Heart left ventricle (tissue), 13 donors: Measurements from ENCODE around the gene CMTR2.

Experiments
- POLR2A ChIP-seq, 2 donors: fragments of 450-650 bp; IDR thresholded peaks; one replicate each; pipeline ENCODE4 v1.6.1; 2017; ENCODE audit warnings: antibody characterized with exemption in 2 of 2, mild to moderate bottlenecking in 2 of 2, moderate library complexity in 2 of 2
- TF ChIP-seq, protein P1 (sequence below), 12 donors: fragments of 200-600 bp; sonication (generic) in 4 of 12; IDR thresholded peaks; one replicate each; pipeline versions ENCODE4 v1.5.0 to v1.8.0; 2018 to 2022; ENCODE audit warnings: antibody characterized with exemption in 12 of 12, mild to moderate bottlenecking in 5 of 12
- donor health status: ischemic (EF 13 %, LVEDD 7.1; RV severe dilation, severe dysfunction).
- donor health status: DM: no; HTN: yes; CAD: no.
- donor health status: DM: no; HTN: no; CAD: no.
- donor health status: ischemic (EF 25% LVEDD 6.9; RV normal size, moderate dysfunction).
- donor health status: ischemic (EF 25% LVEDD 5.7; RV mildly dilated, moderate dysfunction).
- donor health status: ischemic (EF 35%, LVEDD 5.7; RV mildly dilated, moderate dysfunction).
- donor health status: nonischemic (EF 11% LVEDD 7.7; RV severe dilation, severe dysfunction).
- donor health status: DM: yes; HTN: yes; CAD: no.
- donor health status: PGD.
- donor health status: ischemic (EF 29% LVEDD 5.4; RV normal size, mild dysfunction).
- donor health status: nonischemic (EF 23%, LVEDD 6.1; RV moderate dilation, normal function).

DNA sequence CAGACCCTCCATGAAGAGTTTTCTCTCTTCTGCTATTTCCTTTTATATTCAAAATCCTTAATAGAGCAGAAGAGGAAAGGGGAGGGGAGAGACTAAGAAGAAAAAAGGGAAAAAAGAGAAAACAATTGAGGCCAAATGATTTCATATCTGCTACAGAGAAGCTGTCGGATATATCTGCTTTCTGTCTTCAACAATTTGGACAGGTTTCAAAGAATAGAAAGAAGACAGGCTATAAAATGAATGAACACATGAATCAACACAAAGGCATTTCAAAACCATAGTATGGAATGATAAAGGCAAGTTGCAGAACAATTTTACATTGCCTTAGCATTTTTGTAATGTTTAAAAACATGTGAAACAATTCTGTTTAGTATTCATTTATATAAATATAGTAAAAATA, 4.7 kb upstream of the CMTR2 start:
- TF ChIP-seq, protein P1, sequence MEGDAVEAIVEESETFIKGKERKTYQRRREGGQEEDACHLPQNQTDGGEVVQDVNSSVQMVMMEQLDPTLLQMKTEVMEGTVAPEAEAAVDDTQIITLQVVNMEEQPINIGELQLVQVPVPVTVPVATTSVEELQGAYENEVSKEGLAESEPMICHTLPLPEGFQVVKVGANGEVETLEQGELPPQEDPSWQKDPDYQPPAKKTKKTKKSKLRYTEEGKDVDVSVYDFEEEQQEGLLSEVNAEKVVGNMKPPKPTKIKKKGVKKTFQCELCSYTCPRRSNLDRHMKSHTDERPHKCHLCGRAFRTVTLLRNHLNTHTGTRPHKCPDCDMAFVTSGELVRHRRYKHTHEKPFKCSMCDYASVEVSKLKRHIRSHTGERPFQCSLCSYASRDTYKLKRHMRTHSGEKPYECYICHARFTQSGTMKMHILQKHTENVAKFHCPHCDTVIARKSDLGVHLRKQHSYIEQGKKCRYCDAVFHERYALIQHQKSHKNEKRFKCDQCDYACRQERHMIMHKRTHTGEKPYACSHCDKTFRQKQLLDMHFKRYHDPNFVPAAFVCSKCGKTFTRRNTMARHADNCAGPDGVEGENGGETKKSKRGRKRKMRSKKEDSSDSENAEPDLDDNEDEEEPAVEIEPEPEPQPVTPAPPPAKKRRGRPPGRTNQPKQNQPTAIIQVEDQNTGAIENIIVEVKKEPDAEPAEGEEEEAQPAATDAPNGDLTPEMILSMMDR (IDR thresholded peaks at IDR 0.05) = no peak
- TF ChIP-seq POLR2A (IDR thresholded peaks at IDR 0.05) = no peak
